Measurements from ENCODE around the gene PLEKHM3. TPM values are rescaled to one million over a fixed set of nuclear protein-coding genes. Genes with fewer than 3 reads are reported as not detected.

Gene PLEKHM3, protein sequence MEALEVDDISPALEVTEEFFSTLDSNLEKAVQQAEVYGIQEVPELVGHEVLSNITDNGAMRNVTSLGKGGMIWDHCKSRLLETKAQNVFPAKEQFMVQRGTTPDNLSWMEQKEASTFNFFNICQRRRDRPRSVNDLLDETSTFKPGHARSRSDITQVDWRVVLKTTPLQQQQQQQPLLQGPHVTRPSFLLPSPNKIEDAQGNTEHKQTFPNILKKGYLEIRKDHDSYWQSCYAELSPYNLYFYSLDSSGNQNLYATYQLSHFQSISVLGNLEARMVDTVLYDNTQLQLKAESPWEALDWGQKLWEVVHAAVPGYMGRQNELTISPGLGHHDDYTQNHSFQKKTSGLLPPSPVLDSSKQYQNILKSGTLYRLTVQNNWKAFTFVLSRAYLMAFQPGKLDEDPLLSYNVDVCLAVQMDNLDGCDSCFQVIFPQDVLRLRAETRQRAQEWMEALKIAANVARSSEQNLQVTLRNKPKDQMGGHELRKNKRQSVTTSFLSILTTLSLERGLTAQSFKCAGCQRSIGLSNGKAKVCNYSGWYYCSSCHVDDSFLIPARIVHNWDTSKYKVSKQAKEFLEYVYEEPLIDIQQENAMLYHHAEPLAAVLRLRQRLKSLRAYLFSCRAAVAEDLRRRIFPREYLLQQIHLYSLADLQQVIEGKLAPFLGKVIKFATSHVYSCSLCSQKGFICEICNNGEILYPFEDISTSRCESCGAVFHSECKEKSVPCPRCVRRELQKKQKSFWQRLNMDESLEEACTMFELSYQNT
- 10.8 and 14.8 TPM in 2 replicates for total RNA-seq

DNA sequence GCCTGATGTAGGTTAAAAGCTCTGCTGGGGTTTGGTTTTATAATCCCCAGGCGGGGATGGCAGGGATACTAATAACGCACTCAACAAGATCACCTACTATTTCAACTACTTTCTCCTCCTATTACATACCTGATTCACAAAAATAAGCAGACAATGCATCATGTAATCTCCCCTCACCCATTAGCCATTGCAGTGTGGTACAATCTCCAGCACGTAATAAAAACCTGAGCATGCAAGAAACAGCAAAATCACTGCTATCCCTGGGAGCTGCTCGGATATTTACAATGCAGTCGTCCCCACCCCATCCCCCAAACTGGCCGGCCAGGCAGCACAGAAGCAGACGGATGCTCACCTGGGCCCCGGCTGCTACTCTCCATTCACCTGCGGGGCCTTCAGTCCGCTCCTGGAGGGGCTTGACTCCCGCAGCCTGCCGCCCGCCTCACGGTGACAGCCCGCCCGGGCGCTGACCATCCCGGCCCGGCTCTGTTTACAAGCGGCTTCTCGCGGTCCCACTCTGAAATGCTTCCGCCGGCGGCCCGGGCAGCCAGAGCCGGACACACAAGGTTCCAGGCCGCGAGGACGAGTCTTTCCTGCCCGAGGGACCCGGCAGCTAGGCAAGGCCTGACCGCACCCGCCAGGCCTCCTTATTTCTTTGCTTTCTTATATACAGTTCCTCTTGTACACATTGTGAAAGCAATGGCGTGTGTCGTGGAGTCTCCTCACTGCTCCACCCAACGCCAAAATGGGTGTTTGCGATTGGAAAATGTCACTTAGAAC is at the start of gene PLEKHM3:
Gene PLEKHM3 (minus strand): TSS at position 491 of the 777 bp plus-strand sequence. CDS start 23,888 bp downstream, outside the sequence.
- peak; percentile 52 for DNase-seq (ENCODE audit: low read depth)

DNA sequence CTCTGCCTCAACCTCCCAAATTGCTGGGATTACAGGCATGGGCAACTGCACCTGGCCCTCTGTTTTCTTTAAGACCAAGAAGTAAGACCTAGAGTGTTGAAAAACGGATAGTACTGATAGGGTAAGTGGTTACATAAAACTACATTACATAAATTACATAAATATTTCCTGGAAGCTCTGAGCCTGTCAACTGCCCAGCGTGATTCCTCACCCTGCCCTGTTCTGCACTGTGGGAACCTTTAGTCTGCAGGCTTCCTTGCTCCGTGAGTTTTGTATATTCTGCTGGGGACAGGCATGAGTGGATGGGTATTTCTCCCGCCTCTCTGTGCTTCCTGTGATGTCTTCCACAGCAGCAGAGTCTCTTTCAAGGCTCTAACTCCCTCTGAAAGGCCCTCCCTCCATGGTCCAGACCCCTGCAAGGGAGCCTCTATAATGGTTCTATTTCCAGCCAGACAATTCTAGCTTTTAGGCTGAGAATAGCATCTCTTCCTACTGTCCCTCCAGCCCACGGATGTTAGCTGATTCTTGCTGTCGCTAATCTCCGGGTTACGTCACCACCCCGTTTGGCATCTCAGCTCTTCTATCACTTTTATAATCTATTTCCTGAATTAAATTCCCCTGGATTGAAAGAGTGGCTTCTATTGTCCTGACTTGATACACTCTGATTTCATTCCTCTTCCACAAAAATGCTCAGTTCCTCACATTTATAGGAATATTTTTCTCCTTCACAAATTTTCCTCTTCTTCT is 49.5 kb upstream of the PLEKHM3 start:
- DNase-seq (ENCODE audit: low read depth): no peak

DNA sequence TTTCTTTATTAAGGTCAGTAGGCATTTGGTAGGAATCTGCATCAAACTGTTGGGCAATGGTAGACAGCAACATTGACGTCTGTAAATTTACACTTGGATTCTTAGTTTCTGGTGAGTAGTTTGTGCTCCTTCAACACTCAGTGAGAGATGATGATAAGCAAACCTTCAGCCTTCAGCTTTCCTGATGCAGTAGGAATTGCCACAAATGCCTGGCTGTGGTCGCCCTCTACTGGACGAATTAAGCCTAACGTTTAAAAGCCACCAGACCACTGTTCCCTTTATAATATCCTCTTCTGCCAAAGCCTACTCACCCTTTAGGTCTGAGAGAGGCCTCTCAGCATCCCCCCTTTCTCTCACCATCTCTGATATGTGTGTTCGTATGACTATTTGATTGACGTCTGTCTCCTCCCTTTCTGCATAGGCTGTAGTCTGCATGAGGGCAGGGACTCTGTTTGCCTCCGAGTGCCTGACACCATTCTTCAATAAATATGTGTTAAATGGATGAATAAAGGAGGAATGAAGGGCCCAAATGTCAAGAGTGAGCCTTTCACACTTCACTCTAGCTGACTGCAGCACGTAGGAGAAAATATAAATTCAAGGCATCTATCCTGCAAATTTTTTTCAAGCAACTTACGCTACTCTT is 47.0 kb upstream of the PLEKHM3 start:
- DNase-seq (ENCODE audit: low read depth): peak; percentile 65

DNA sequence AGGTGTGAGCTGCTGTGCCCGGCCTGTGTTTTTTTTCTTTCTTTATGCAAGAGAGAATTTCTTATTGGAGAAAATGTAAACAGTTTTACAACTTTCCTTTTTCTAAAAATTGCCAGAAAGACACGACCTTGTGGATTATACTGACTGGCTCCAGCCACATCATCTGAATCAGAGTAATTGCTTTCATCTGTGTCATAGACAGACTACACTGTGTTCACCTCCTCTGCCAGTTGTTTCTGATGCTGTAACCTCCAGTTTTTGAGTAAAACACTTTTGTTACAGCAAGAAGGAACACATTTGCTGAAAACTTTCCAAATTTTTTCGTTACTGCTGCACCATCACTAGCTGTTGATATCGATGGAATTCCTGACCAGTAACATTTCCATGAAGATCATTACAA is 43.9 kb upstream of the PLEKHM3 start:
- DNase-seq (ENCODE audit: low read depth): no peak

DNA sequence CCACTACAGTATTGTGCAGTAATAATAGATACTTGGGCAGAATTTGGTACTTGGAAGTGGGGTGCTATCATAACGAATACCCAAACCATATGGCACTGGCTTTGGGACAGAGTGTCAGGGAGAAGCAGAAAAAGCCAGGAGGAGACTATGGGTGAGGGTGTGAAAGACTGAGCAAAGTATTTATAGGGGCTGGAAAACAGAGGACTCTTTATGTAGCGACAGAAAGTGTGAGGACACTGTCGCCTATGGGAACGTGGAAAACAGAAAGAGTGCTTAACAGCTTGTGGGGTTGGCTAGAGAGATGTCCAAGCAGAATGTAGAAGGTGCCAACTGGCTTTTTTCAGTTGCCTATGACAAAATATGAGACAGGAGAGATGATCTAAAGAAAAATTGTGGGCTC is 40.7 kb upstream of the PLEKHM3 start:
- DNase-seq (ENCODE audit: low read depth): no peak

DNA sequence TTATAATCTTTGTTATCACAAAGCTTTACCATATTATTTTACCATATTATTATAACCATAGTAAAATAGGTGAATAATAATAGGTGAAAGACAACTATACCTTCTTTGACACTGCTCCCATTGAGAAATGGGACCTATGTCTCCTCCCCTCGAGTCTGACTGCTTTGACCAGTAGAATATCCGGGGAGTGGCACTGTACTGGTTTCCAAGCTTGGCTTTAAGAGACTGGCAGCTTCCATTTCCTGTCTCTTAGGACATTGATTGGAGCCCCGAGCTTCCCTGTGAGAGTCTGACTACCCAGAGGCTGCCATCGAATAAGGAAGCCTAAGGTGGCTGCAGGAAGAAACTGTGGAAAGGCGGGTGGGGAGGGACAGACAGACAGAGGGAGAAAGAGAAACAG is 40.1 kb upstream of the PLEKHM3 start:
- no peak for DNase-seq (ENCODE audit: low read depth)

DNA sequence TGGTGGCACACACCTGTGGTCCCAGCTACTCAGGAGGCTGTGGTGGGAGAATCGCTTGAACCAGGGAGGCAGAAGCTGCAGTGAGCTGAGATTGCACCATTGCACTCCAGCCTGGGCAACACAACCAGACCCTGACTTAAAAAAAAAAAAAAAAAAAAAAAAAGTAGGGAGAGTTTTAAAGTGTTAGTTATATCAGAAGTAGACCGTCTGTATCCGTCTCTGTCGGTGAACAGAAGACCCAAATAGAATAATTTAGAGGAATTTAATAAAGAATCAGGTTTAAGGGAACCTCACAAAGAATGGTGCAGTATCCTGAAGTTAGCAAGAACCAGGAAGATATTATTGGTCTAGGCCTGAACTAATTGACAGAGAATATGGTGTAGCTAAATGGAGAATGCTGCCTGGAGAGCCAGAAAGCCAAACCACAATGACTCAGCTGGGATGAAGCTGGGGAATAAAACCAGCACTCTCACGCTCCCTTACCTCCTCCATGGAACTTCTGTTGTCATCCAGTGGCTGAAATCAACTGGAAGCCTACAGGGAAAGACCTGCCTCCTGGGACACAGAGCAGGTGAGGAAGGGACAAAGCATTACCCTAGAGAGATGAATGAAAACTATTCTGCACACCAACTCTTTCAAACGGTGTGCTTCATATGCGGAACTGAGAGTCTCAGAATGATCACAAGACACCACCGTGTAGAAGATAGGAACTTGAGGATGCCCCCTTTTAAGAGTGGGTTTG is 39.1 kb upstream of the PLEKHM3 start:
- DNase-seq (ENCODE audit: low read depth): peak; percentile 93

DNA sequence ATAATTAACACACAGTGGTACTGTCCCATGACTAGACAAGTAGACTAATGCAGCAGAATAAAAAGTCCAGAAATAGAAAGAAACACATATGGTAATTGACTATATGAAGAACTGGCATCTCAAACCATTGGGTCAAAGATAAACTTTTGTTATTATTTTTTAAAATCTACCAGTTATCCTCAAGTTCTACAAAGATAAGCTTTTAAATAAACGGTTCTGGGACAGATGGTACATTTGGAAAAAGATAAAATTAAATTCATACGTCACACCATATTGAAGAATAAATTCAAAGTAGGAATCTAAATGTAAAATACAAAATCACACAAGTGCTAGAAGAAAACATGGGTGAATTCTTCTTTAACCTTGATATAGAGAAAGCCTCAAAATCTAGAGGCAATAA is 37.6 kb upstream of the PLEKHM3 start:
- DNase-seq (ENCODE audit: low read depth): no peak

DNA sequence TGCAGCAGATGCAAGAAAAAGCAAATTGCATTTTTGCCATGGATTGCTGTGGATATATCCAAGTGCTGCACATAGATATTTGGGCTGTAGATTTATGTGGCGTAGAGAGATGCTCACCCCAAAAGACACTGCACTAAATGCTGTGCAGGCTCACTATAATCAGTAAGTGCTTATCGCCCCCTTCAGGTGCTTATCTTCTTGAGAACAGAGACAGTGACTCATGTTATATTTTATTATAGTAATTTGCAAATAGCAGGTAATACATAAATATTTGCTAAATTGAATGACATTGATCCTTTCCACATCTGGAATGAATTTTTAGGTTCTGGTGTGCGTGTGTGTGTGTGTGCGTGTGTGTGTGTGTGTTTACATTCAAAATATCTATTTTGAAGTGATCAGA is 36.8 kb upstream of the PLEKHM3 start:
- DNase-seq (ENCODE audit: low read depth): peak; percentile 44

DNA sequence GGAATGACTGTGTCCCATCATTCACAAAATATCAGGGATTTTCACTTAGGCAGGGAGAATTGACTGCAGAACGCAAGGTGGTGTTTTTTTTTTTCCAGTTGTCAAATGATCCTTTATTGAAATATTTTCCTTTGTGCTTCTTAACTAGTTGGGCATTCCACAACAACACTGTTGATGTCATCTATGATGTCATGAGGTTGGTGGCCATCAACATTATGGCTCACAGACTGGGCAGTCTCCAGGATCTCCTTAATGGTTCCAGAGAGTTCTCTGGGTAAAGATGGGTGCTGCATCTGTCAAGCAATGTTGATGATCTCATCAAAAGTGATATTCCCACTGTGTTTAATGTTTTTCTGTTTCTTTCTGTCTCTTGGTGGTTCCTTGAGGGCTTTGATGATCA is 31.8 kb upstream of the PLEKHM3 start:
- no peak for DNase-seq (ENCODE audit: low read depth)

DNA sequence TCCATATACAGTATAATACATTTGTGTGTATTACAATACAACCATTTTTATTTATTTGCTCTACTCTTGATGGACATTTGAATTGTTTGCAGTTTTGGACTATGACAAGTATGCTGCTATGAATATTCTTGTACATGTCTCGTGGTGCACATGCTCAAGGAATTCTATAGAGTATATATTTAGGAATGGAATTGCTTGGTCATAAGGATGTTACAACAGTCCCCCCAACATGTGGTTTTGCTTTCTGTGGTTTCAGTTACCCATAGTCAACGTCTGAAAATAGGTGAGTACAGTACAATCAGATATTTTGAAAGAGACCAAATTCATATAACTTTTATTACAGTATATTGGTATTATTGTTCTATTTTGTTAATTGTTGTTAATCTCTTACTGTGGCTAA is 24.1 kb upstream of the PLEKHM3 start:
- no peak for DNase-seq (ENCODE audit: low read depth)

DNA sequence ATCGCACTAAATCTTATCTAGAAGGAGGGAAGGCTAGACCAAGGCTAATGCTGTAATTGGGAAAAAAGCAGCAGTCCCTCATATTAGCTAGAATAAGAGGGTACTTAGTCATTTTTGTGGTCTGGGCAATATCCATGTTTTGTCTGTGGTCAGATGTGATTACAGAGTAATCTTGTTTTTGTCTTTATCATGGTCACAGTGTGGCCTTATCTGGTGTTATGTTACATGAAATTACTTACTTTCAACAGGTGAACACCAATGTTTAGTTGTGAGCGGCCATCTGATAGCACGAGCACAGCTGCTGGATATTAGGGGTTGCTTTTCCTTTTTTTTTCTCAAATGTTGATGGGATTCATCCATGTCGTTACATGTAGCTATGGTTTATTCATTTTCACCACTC is 23.7 kb upstream of the PLEKHM3 start:
- DNase-seq (ENCODE audit: low read depth): no peak

DNA sequence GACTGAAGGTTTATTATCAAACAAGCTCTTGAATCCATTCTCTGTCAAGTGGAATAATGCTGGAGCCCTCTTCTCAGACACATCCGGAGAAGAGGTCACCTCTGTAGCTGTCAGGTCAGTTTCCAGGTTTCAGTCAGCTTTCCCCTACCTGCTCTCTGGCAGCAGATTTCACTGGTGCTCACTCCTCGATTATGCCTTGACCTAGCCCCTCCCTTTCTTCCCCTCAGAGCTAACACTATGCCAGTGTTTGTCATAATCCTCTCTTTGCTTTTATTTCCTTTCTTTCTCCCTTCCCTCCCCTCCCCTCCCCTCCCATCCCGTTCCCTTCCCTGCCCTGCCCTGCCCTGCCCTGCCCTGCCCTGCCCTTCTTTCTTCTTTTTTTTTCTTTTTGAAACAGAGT is 22.5 kb upstream of the PLEKHM3 start:
- no peak for DNase-seq (ENCODE audit: low read depth)

DNA sequence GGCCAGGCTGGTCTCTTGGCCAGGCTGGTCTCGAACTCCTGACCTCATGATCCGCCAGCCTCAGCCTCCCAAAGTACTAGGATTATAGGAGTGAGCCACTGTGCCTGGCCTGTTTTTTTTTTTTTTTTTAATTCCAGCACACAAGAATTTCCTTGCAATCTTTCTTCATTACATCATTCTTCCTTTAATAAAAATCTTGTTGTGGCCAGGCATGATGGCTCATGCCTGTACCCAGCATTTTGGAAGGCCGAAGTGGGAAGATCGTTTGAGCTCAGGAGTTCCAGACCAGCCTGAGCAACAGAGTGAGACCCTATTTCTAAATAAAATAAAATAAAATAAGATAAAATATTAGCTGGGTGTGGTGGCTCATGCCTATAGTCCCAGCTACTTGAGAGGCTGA is 21.4 kb upstream of the PLEKHM3 start:
- peak; percentile 16 for DNase-seq (ENCODE audit: low read depth)

DNA sequence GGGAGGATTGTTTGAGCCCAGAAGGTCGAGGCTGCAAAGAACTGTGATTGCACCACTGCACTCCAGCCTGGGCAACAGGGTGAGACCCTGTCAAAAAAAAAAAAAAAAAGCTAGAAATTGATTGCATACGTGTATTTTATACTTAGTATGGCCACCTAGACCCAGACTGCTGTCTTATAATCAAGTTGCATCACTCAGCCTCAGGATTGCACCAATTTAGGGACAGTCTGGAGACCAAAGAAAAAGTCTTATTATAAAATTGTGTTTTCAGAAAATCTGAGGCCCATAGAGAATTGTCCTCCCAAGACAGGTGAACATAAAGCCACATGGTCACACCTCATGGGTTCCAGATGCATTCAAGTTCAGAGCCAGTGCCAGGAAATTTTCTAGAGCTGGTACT is 17.1 kb upstream of the PLEKHM3 start:
- no peak for DNase-seq (ENCODE audit: low read depth)

DNA sequence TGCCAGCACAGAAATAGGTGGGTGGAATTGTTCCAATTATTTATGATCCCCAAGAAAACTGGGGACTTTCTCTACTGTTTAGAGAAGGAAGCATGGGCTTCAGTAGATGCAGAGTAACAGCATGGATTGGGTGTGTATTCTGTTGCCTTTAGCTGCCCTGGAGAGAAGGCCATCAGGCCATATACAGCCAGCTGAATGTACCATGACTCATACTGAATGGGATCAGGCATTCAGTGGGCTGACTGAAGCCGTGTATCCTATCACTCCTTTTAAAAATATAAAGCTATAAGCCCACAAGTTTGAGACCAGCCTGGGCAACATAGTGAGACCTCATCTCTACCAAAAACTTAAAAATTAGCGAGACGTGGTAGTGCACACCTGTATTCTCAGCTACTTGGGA is 16.7 kb upstream of the PLEKHM3 start:
- DNase-seq (ENCODE audit: low read depth): no peak

DNA sequence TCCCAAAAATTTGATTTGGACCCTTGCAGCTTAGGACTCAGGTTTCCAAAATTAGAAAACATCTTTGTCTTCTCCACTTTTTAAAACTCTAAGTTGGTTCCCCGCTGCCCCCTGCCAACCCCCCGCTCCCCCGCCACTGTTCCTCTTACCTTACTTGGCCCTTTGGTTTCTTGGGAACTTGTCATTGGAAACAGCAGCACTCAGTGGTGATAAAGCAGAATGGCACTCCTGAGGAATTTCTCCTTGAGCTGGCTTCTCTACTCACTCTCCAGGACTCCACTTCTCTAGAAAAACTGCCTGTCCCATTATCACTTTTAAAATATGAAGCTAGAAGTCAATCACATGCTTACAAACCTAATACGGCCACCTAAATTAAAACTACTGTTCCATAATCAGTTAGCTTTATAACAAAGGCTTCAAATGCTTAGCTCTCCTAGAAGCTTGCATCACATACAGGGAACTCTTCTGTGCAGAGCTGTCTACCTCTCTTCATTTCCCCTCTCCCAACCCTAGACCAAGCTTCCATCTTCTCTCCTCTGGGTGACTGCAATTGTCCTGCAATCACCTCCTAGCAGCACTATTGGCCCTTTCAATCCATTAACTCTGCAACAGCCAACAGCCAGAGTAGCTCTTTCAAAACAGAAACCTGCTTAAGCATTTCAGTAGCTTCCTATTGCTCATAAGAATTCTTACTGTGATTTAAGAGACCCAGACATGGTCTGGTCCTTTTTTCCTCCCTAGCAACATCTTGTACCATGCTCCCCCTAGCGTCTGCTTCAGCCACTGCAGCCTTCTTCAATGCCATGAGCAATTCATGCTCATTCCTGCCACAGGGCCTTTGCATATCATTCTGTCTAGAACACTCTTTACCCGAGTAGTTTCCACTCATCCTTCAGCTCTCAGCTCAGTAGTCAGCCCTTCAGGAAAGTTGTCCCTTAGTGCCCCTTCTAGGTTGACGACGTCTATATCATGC is 15.2 kb upstream of the PLEKHM3 start:
- peak; percentile 77 for DNase-seq (ENCODE audit: low read depth)

DNA sequence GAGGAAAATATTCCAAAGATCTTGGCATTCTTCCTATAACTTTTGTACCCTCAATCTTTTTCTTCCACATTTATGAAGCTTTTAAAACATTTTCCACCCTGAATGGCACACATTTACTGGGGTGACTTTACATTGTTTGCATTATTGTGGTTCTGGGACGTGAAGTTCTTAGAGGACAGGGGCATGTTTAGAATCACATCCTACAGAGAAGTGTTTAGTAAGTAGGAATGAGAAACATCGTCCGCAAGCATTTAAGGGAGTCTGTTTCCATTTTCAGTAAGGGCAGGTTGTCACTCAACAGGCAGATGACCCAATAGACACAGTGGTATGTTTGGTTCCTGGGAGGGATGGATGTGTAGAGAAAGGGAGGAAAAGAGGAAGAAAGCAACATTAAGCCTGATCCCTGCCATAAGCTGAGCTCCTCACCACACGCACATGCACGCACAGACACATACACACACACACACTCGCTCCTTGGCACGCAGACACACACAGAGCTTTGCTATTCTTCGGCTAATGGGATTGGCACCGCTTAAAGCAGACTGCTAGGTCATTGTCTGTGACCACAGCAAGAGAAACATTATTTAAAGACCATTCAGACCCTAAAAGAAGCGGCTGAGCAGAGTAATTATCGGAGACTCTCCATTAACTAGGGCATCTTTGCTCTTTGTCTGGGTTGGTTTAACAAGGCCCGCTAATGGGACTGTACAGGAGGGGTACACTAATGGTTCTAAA is 14.2 kb upstream of the PLEKHM3 start:
- no peak for DNase-seq (ENCODE audit: low read depth)

All from renal cortical epithelial cell (primary cell).